ENCODE measurements around the gene FOXP2.
"Not testable (repeated sequence)": the region's sequence is repeated elsewhere in the genome, so short reads cannot be mapped to it uniquely, and the experiment has no call there.

Gene FOXP2

GRCh38 chr7:114488696-114489095 lies 74.1 kb downstream of the FOXP2 start:
- H3K4me3 ChIP-seq (ENCODE audit: insufficient read depth, low read depth, low read length) = no peak overlapping the region
- no peaks in the 10 kb centered on the region for H3K36me3 ChIP-seq (ENCODE audit: control insufficient read depth, insufficient read depth, low read length)
- WGBS, 2 experiments = no CpG with 5 or more reads among the region's 2 CpGs
- no peaks in the 10 kb centered on the region for H3K9me3 ChIP-seq (ENCODE audit: control insufficient read depth, low read length)
- no peaks in the 10 kb centered on the region for H3K4me1 ChIP-seq (ENCODE audit: control insufficient read depth, insufficient read depth, low read length)
- no peak overlapping the region for H3K27ac ChIP-seq (ENCODE audit: insufficient read depth, low read depth, low read length, poor library complexity, severe bottlenecking)
- H3K27me3 ChIP-seq (ENCODE audit: control insufficient read depth, insufficient read depth, low read length, poor library complexity, severe bottlenecking) = no peaks in the 10 kb centered on the region

- H3K9me3 ChIP-seq (ENCODE audit: control insufficient read depth, low read length); H3K36me3 ChIP-seq (ENCODE audit: control insufficient read depth, insufficient read depth, low read length); H3K27me3 ChIP-seq (ENCODE audit: control insufficient read depth, insufficient read depth, low read length, poor library complexity, severe bottlenecking); H3K4me1 ChIP-seq (ENCODE audit: control insufficient read depth, insufficient read depth, low read length); H3K4me3 ChIP-seq (ENCODE audit: insufficient read depth, low read depth, low read length); H3K27ac ChIP-seq (ENCODE audit: insufficient read depth, low read depth, low read length, poor library complexity, severe bottlenecking): not testable (repeated sequence)
- 67 to 100% methylated on average over 1 of the region's 1 CpG for WGBS, 2 experiments
These were observed 82.9 kb downstream of the FOXP2 start for GRCh38 chr7:114497491-114497890.

GRCh38 chr7:114502454-114503254 lies 88.0 kb downstream of the FOXP2 start:
- H3K9me3 ChIP-seq (ENCODE audit: control insufficient read depth, low read length) = no peaks in the 10 kb centered on the region
- no peaks in the 10 kb centered on the region for H3K36me3 ChIP-seq (ENCODE audit: control insufficient read depth, insufficient read depth, low read length)
- no peak overlapping the region for H3K4me3 ChIP-seq (ENCODE audit: insufficient read depth, low read depth, low read length)
- H3K27me3 ChIP-seq (ENCODE audit: control insufficient read depth, insufficient read depth, low read length, poor library complexity, severe bottlenecking) = no peaks in the 10 kb centered on the region
- WGBS, 2 experiments = 90 to 94% methylated on average over 3 to 5 of the region's 5 CpGs
- no peaks in the 10 kb centered on the region for H3K4me1 ChIP-seq (ENCODE audit: control insufficient read depth, insufficient read depth, low read length)
- H3K27ac ChIP-seq (ENCODE audit: insufficient read depth, low read depth, low read length, poor library complexity, severe bottlenecking) = no peak overlapping the region

- H3K36me3 ChIP-seq (ENCODE audit: control insufficient read depth, insufficient read depth, low read length) = no peaks in the 10 kb centered on the region
- H3K4me3 ChIP-seq (ENCODE audit: insufficient read depth, low read depth, low read length) = no peak overlapping the region
- no peaks in the 10 kb centered on the region for H3K4me1 ChIP-seq (ENCODE audit: control insufficient read depth, insufficient read depth, low read length)
- H3K27me3 ChIP-seq (ENCODE audit: control insufficient read depth, insufficient read depth, low read length, poor library complexity, severe bottlenecking) = no peaks in the 10 kb centered on the region
- H3K9me3 ChIP-seq (ENCODE audit: control insufficient read depth, low read length) = no peaks in the 10 kb centered on the region
- WGBS, 2 experiments = no CpG with 5 or more reads among the region's 1 CpG
- no peak overlapping the region for H3K27ac ChIP-seq (ENCODE audit: insufficient read depth, low read depth, low read length, poor library complexity, severe bottlenecking)
These were observed 90.0 kb downstream of the FOXP2 start for GRCh38 chr7:114504586-114504985.

- H3K4me1 ChIP-seq (ENCODE audit: control insufficient read depth, insufficient read depth, low read length) = no peaks in the 10 kb centered on the region
- H3K27ac ChIP-seq (ENCODE audit: insufficient read depth, low read depth, low read length, poor library complexity, severe bottlenecking) = no peak overlapping the region
- WGBS, 2 experiments = 97 to 100% methylated on average over 1 of the region's 1 CpG
- H3K36me3 ChIP-seq (ENCODE audit: control insufficient read depth, insufficient read depth, low read length) = no peaks in the 10 kb centered on the region
- no peak overlapping the region for H3K4me3 ChIP-seq (ENCODE audit: insufficient read depth, low read depth, low read length)
- H3K27me3 ChIP-seq (ENCODE audit: control insufficient read depth, insufficient read depth, low read length, poor library complexity, severe bottlenecking) = no peaks in the 10 kb centered on the region
- H3K9me3 ChIP-seq (ENCODE audit: control insufficient read depth, low read length) = no peaks in the 10 kb centered on the region
These were observed 92.8 kb downstream of the FOXP2 start for GRCh38 chr7:114507381-114507780.

GRCh38 chr7:114508086-114508485 lies 93.5 kb downstream of the FOXP2 start:
- H3K36me3 ChIP-seq (ENCODE audit: control insufficient read depth, insufficient read depth, low read length) = no peaks in the 10 kb centered on the region
- H3K27me3 ChIP-seq (ENCODE audit: control insufficient read depth, insufficient read depth, low read length, poor library complexity, severe bottlenecking) = no peaks in the 10 kb centered on the region
- no peaks in the 10 kb centered on the region for H3K4me1 ChIP-seq (ENCODE audit: control insufficient read depth, insufficient read depth, low read length)
- H3K27ac ChIP-seq (ENCODE audit: insufficient read depth, low read depth, low read length, poor library complexity, severe bottlenecking) = no peak overlapping the region
- H3K9me3 ChIP-seq (ENCODE audit: control insufficient read depth, low read length) = no peaks in the 10 kb centered on the region
- H3K4me3 ChIP-seq (ENCODE audit: insufficient read depth, low read depth, low read length) = no peak overlapping the region

GRCh38 chr7:114510824-114511223 lies 96.2 kb downstream of the FOXP2 start:
- H3K4me3 ChIP-seq (ENCODE audit: insufficient read depth, low read depth, low read length); H3K4me1 ChIP-seq (ENCODE audit: control insufficient read depth, insufficient read depth, low read length); H3K27ac ChIP-seq (ENCODE audit: insufficient read depth, low read depth, low read length, poor library complexity, severe bottlenecking); H3K27me3 ChIP-seq (ENCODE audit: control insufficient read depth, insufficient read depth, low read length, poor library complexity, severe bottlenecking); H3K9me3 ChIP-seq (ENCODE audit: control insufficient read depth, low read length); H3K36me3 ChIP-seq (ENCODE audit: control insufficient read depth, insufficient read depth, low read length): not testable (repeated sequence)
- 77 to 96% methylated on average over 1 of the region's 1 CpG for WGBS, 2 experiments

- Histone ChIP-seq H3K9me3 (ENCODE audit: control insufficient read depth, low read length) (no peaks in the 10 kb centered on the region), H3K27me3 (ENCODE audit: control insufficient read depth, insufficient read depth, low read length, poor library complexity, severe bottlenecking) (no peaks in the 10 kb centered on the region), H3K4me3 (ENCODE audit: insufficient read depth, low read depth, low read length) (no peak overlapping the region), H3K36me3 (ENCODE audit: control insufficient read depth, insufficient read depth, low read length) (no peaks in the 10 kb centered on the region), H3K27ac (ENCODE audit: insufficient read depth, low read depth, low read length, poor library complexity, severe bottlenecking) (no peak overlapping the region), H3K4me1 (ENCODE audit: control insufficient read depth, insufficient read depth, low read length) (no peaks in the 10 kb centered on the region)
- 87 to 93% methylated on average over 1 of the region's 1 CpG for WGBS, 2 experiments
These were observed 104.6 kb downstream of the FOXP2 start for GRCh38 chr7:114519240-114519639.

GRCh38 chr7:114522081-114522480 lies 107.5 kb downstream of the FOXP2 start:
- WGBS, 2 experiments = 94% methylated on average over 1 of the region's 1 CpG; no CpG with 5 or more reads in 1 of the 2 experiments
- Histone ChIP-seq H3K27me3 (ENCODE audit: control insufficient read depth, insufficient read depth, low read length, poor library complexity, severe bottlenecking) (no peaks in the 10 kb centered on the region), H3K27ac (ENCODE audit: insufficient read depth, low read depth, low read length, poor library complexity, severe bottlenecking) (no peak overlapping the region), H3K4me1 (ENCODE audit: control insufficient read depth, insufficient read depth, low read length) (no peaks in the 10 kb centered on the region), H3K9me3 (ENCODE audit: control insufficient read depth, low read length) (no peaks in the 10 kb centered on the region), H3K4me3 (ENCODE audit: insufficient read depth, low read depth, low read length) (no peak overlapping the region), H3K36me3 (ENCODE audit: control insufficient read depth, insufficient read depth, low read length) (no peaks in the 10 kb centered on the region)

GRCh38 chr7:114527589-114527988 lies 113.0 kb downstream of the FOXP2 start:
- 93 to 95% methylated on average over 3 of the region's 3 CpGs for WGBS, 2 experiments
- Histone ChIP-seq H3K9me3 (ENCODE audit: control insufficient read depth, low read length) (no peaks in the 10 kb centered on the region), H3K27ac (ENCODE audit: insufficient read depth, low read depth, low read length, poor library complexity, severe bottlenecking) (no peak overlapping the region), H3K4me1 (ENCODE audit: control insufficient read depth, insufficient read depth, low read length) (no peaks in the 10 kb centered on the region), H3K4me3 (ENCODE audit: insufficient read depth, low read depth, low read length) (no peak overlapping the region), H3K27me3 (ENCODE audit: control insufficient read depth, insufficient read depth, low read length, poor library complexity, severe bottlenecking) (no peaks in the 10 kb centered on the region), H3K36me3 (ENCODE audit: control insufficient read depth, insufficient read depth, low read length) (no peaks in the 10 kb centered on the region)

All from ectodermal cell (in vitro differentiated cells).